Transverse colon (tissue), 4 donors: ENCODE measurements around the gene SUMO1.

Experiments used
- CTCF ChIP-seq, 5 experiments: fragments of 200-600 bp in 3 of 5; fragments of 450-650 bp in 2 of 5; sonication (generic) in 3 of 5; IDR thresholded peaks; 1 replicate in 2 of 5; 2 replicates in 3 of 5; pipeline ENCODE4 v1.5.1; 2016 to 2017; ENCODE audit warnings: antibody characterized with exemption in 5 of 5, inconsistent platforms in 3 of 5, mild to moderate bottlenecking in 2 of 5, moderate library complexity in 1 of 5
- EP300 ChIP-seq: sonication (generic); formaldehyde crosslinking; IDR thresholded peaks from one replicate; pipeline ENCODE4 v1.6.1; 2017; ENCODE audit warnings: antibody characterized with exemption, low read depth
- POLR2A ChIP-seq: fragments of 450-650 bp; IDR thresholded peaks from one replicate; pipeline ENCODE4 v1.6.1; 2016; ENCODE audit warnings: antibody characterized with exemption, mild to moderate bottlenecking, moderate library complexity
- POLR2AphosphoS5 ChIP-seq, 3 donors: sonication (generic); formaldehyde crosslinking; IDR thresholded peaks; one replicate each; pipeline ENCODE4 v1.6.1; 2016; ENCODE audit warnings: antibody characterized with exemption in 3 of 3

DNA sequence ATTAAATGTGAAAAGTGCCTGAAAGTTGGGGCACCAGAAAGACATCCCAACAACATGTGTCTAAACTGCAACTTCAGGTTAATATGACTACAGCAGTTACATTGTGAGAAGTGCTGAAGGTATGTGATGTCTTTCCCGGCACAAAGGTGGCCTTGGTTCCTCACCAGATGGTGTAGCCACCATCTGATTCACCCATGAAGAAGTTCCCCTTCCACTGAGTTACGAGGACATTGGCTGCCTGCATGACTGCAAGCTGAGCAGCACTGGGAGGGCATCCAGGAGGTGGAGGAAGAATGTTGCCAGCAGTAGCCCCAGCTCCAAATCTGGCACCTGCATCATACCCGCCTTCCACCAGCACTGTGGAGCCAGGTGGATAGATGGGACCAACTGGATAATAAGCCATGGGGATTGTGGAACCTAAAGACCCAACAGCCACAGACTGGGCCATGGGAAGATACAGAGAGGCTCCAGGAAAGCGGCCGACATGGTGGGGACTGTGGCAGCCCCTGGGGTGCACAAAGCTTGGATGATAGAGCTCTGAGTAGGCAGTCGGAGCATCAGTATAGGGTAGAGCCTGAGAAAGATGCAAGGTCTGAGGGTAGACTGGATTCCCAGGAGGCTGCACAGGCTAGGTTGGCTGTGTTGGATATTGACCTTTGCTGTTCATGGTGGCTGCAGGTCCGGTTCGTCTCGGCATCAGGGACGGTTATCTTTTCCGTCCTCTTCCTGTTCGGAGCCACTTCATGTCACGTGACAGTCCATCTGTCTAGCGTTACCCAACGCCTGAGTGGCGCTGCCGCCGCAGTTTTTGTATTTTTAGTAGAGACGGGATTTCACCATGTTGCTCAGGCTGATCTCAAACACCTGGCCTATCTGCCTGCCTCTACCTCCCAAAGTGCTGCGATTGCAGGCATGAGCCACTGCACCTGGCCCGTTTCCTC, 36.9 kb downstream of the SUMO1 start:
- no peak for TF ChIP-seq CTCF (IDR thresholded peaks at IDR 0.05)
- TF ChIP-seq POLR2A: no peak
- no peak for TF ChIP-seq EP300
- TF ChIP-seq POLR2AphosphoS5 (IDR thresholded peaks at IDR 0.05): no peak
